Suprapubic skin (tissue), 4 donors: Measurements from ENCODE around the gene ST3GAL5. TPM values are rescaled to one million over a fixed set of nuclear protein-coding genes. Genes with fewer than 3 reads are reported as not detected.

Experiments used
- DNase-seq, 2 donors: peaks; one replicate each; pipeline ENCODE4 v3.0.0-alpha.2; 2019; ENCODE audit warnings: low spot score in 2 of 2
- H3K27ac ChIP-seq: fragments of 200-600 bp; sonication (generic); one replicate; pipeline ENCODE4 v1.5.1; 2019
- H3K27me3 ChIP-seq: fragments of 200-600 bp; sonication (generic); one replicate; pipeline ENCODE4 v1.5.1; 2019
- H3K36me3 ChIP-seq: fragments of 200-600 bp; sonication (generic); one replicate; pipeline ENCODE4 v1.5.1; 2019
- H3K4me1 ChIP-seq: fragments of 200-600 bp; sonication (generic); one replicate; pipeline ENCODE4 v1.5.1; 2019
- H3K4me3 ChIP-seq: fragments of 200-600 bp; sonication (generic); one replicate; pipeline ENCODE4 v1.5.1; 2019; ENCODE audit warnings: mild to moderate bottlenecking
- H3K9me3 ChIP-seq: fragments of 200-600 bp; sonication (generic); one replicate; pipeline ENCODE4 v1.5.1; 2019
- CTCF ChIP-seq, 2 donors: fragments of 200-600 bp in 1 of 2; fragments of 450-650 bp in 1 of 2; sonication (generic) in 1 of 2; IDR thresholded peaks; one replicate each; pipeline ENCODE4 v1.5.1; 2016 to 2019; ENCODE audit warnings: antibody characterized with exemption in 2 of 2, mild to moderate bottlenecking in 1 of 2, moderate library complexity in 1 of 2
- EP300 ChIP-seq: sonication (generic); formaldehyde crosslinking; IDR thresholded peaks from one replicate; pipeline ENCODE4 v1.6.1; 2017; ENCODE audit warnings: antibody characterized with exemption
- POLR2A ChIP-seq, 2 donors: fragments of 450-650 bp; IDR thresholded peaks; one replicate each; pipeline ENCODE4 v1.6.1; 2017; ENCODE audit warnings: antibody characterized with exemption in 2 of 2, mild to moderate bottlenecking in 2 of 2, moderate library complexity in 2 of 2
- POLR2AphosphoS5 ChIP-seq, 3 donors: sonication (generic); formaldehyde crosslinking; IDR thresholded peaks; one replicate each; pipeline ENCODE4 v1.6.1; 2017; ENCODE audit warnings: antibody characterized with exemption in 3 of 3
- WGBS: methylation state at CpG from one replicate; pipeline ENCODE4 v1.1.5; 2018; 5-methylcytosine and 5-hydroxymethylcytosine counted together
- total RNA-seq, 4 donors: library from RNA; depleted of rRNA; stranded (reverse); fragments of >200 nt; gene quantifications; one replicate each; pipeline ENCODE4 v1.1.0, GENCODE V29; 2016

ST3GAL5 gene
- total RNA-seq, 4 donors from 2014 or later = 9.5 to 17.8 (median 14.8) TPM

GRCh38 chr2:85787981-85788340, 100.8 kb downstream of the ST3GAL5 start:
- H3K4me1 ChIP-seq = peaks cover 21% of the 10 kb centered on the region
- no peak for DNase-seq
- 88% methylated on average over 6 of the region's 6 CpGs for WGBS
- H3K36me3 ChIP-seq = peaks cover 18% of the 10 kb centered on the region
- no peaks in the 10 kb centered on the region for H3K9me3 ChIP-seq
- H3K27ac ChIP-seq = no peak overlapping the region
- H3K4me3 ChIP-seq = no peak overlapping the region
- H3K27me3 ChIP-seq = no peaks in the 10 kb centered on the region
- TF ChIP-seq CTCF (IDR thresholded peaks at IDR 0.05) (no peak), POLR2A (IDR thresholded peaks at IDR 0.05) (no peak), POLR2AphosphoS5 (IDR thresholded peaks at IDR 0.05) (no peak), EP300 (no peak)

GRCh38 chr2:85787282-85787980, 101.4 kb downstream of the ST3GAL5 start:
- Histone ChIP-seq H3K4me3 (no peak overlapping the region), H3K9me3 (no peaks in the 10 kb centered on the region), H3K27me3 (no peaks in the 10 kb centered on the region), H3K27ac (no peak overlapping the region), H3K36me3 (peaks cover 18% of the 10 kb centered on the region), H3K4me1 (peaks cover 15% of the 10 kb centered on the region)
- no peak for TF ChIP-seq POLR2A (IDR thresholded peaks at IDR 0.05)
- TF ChIP-seq EP300 = no peak
- no peak for TF ChIP-seq POLR2AphosphoS5 (IDR thresholded peaks at IDR 0.05)
- no peak for TF ChIP-seq CTCF (IDR thresholded peaks at IDR 0.05)
- 85% methylated on average over 7 of the region's 8 CpGs for WGBS
- no peak for DNase-seq

Other genes starting within 250 kb of the ST3GAL5 start
- not detected for gene SFTPB, start 220.8 kb downstream of the ST3GAL5 start, total RNA-seq
- gene GNLY, start 194.6 kb downstream of the ST3GAL5 start, total RNA-seq = 1 to 10 TPM in 3 of 4 donors, not detected in 1; 1.6 to 4.8 (median 1.9) TPM
- 10 to 100 TPM in 3 of 4 donors, 1 to 10 TPM in 1; 9.7 to 30.3 (median 27.3) TPM for gene ATOH8, start 135.0 kb downstream of the ST3GAL5 start, total RNA-seq
- gene POLR1A, start 216.9 kb upstream of the ST3GAL5 start, total RNA-seq = 10 to 100 TPM; 20.2 to 24.3 (median 21.2) TPM
- 100 to 1,000 TPM in 2 of 4 donors, 10 to 100 TPM in 2; 42.9 to 240 (median 108) TPM for gene PTCD3, start 217.2 kb upstream of the ST3GAL5 start, total RNA-seq